ENCODE measurements around the gene GNAO1. TPM values are rescaled to one million over a fixed set of nuclear protein-coding genes. Genes with fewer than 3 reads are reported as not detected.

Gene GNAO1
- total RNA-seq, 1 donor: under 0.01 TPM

GRCh38 chr16:56329887-56330286 lies 138.6 kb downstream of the GNAO1 start:
- DNase-seq (ENCODE audit: low read depth): no peak
- H3K4me3 ChIP-seq (ENCODE audit: low read depth, low read length): no peak overlapping the region
- no peak for TF ChIP-seq CTCF (IDR thresholded peaks at IDR 0.05; ENCODE audit: insufficient read depth, low read depth, low read length)

GRCh38 chr16:56330476-56330875 lies 139.2 kb downstream of the GNAO1 start:
- H3K4me3 ChIP-seq (ENCODE audit: low read depth, low read length): no peak overlapping the region
- TF ChIP-seq CTCF (IDR thresholded peaks at IDR 0.05; ENCODE audit: insufficient read depth, low read depth, low read length): no peak

GRCh38 chr16:56331399-56331798 lies 140.1 kb downstream of the GNAO1 start:
- no peak overlapping the region for H3K4me3 ChIP-seq (ENCODE audit: low read depth, low read length)
- no peak for DNase-seq (ENCODE audit: low read depth)
- no peak for TF ChIP-seq CTCF (IDR thresholded peaks at IDR 0.05; ENCODE audit: insufficient read depth, low read depth, low read length)

More at GRCh38 chr16:56330476-56330875, 139.2 kb downstream of the GNAO1 start:
- no peak for DNase-seq (ENCODE audit: low read depth)

- no peak for TF ChIP-seq CTCF (IDR thresholded peaks at IDR 0.05; ENCODE audit: insufficient read depth, low read depth, low read length)
- H3K4me3 ChIP-seq (ENCODE audit: low read depth, low read length): no peak overlapping the region
- DNase-seq (ENCODE audit: low read depth): no peak
Observed at GRCh38 chr16:56331915-56332314, 140.6 kb downstream of the GNAO1 start.

GRCh38 chr16:56332464-56333079 lies 141.3 kb downstream of the GNAO1 start:
- H3K4me3 ChIP-seq (ENCODE audit: low read depth, low read length): no peak overlapping the region
- TF ChIP-seq CTCF (IDR thresholded peaks at IDR 0.05; ENCODE audit: insufficient read depth, low read depth, low read length): peak; percentile 64
- DNase-seq (ENCODE audit: low read depth): peak; percentile 82

GRCh38 chr16:56334761-56335160 lies 143.5 kb downstream of the GNAO1 start:
- TF ChIP-seq CTCF (IDR thresholded peaks at IDR 0.05; ENCODE audit: insufficient read depth, low read depth, low read length): no peak
- no peak overlapping the region for H3K4me3 ChIP-seq (ENCODE audit: low read depth, low read length)
- no peak for DNase-seq (ENCODE audit: low read depth)

Data from fibroblast of villous mesenchyme (primary cell).